ENCODE measurements around the gene CDC42SE2.
"Not testable (repeated sequence)": the region's sequence is repeated elsewhere in the genome, so short reads cannot be mapped to it uniquely, and the experiment has no call there.

DNA sequence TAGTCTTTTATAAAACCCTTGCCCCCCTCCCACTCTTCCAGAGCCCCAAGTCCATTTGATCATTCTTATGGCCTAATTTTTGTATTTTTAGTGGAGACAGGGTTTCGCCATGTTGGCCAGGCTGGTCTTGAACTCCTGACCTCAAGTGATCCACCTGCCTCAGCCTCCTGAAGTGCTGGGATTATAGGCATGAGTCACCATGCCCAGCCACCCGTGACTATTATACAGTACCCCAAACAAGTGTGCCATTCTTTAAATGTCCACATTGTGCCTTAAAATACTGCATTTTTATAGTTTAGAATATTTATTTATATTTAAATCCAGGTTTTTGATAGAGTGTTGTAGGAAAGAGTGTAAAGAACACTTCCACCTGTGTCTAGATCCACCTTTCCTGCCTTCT, 116.4 kb downstream of the CDC42SE2 start:
- TF ChIP-seq, protein P1, sequence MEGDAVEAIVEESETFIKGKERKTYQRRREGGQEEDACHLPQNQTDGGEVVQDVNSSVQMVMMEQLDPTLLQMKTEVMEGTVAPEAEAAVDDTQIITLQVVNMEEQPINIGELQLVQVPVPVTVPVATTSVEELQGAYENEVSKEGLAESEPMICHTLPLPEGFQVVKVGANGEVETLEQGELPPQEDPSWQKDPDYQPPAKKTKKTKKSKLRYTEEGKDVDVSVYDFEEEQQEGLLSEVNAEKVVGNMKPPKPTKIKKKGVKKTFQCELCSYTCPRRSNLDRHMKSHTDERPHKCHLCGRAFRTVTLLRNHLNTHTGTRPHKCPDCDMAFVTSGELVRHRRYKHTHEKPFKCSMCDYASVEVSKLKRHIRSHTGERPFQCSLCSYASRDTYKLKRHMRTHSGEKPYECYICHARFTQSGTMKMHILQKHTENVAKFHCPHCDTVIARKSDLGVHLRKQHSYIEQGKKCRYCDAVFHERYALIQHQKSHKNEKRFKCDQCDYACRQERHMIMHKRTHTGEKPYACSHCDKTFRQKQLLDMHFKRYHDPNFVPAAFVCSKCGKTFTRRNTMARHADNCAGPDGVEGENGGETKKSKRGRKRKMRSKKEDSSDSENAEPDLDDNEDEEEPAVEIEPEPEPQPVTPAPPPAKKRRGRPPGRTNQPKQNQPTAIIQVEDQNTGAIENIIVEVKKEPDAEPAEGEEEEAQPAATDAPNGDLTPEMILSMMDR (IDR thresholded peaks at IDR 0.05), result not testable (repeated sequence)
- not testable (repeated sequence) for TF ChIP-seq POLR2A (IDR thresholded peaks at IDR 0.05)
